ENCODE data around the gene KYNU. TPM values are rescaled to one million over a fixed set of nuclear protein-coding genes. Genes with fewer than 3 reads are reported as not detected.
"Not testable (repeated sequence)": the region's sequence is repeated elsewhere in the genome, so short reads cannot be mapped to it uniquely, and the experiment has no call there.

The KYNU gene
- total and polyA plus RNA-seq, 2 experiments from 2014 or later, result not detected

GRCh38 chr2:143087033-143087432, 209.6 kb downstream of the KYNU start:
- Histone ChIP-seq H4K20me1 (ENCODE audit: insufficient read depth) (no peaks in the 10 kb centered on the region), H3K27ac (no peak overlapping the region), H3K9me3 (ENCODE audit: low read depth) (no peaks in the 10 kb centered on the region), H2AFZ (no peak overlapping the region), H3K4me2 (ENCODE audit: unreplicated experiment) (no peak overlapping the region), H3K79me2 (ENCODE audit: insufficient read depth) (no peaks in the 10 kb centered on the region), H3K4me1 (ENCODE audit: insufficient read depth) (peaks cover 5% of the 10 kb centered on the region; the same call in 1 of the 2 replicates), H3F3A (ENCODE audit: insufficient read depth) (0 out of 2 replicates have a peak, but pooled peaks cover 9% of the 10 kb centered on the region), H3K27me3 (replicated peaks; ENCODE audit: insufficient read depth) (no peaks in the 10 kb centered on the region), H3K9ac (no peak overlapping the region), H3K36me3 (ENCODE audit: low read depth) (no peaks in the 10 kb centered on the region), H3K9me2 (ENCODE audit: insufficient read depth) (no peaks in the 10 kb centered on the region), H3K4me3 (no peak overlapping the region)
- DNase-seq, result no peak
- 52 to 54% methylated on average over 1 of the region's 1 CpG for WGBS, 2 experiments (ENCODE audit: low coverage in 1 of 2, low lambda C conversion rate in 2 of 2, missing lambda C conversion rate in 2 of 2)
- TF ChIP-seq EZH2phosphoT487 (IDR thresholded peaks at IDR 0.05; ENCODE audit: insufficient read depth, low read depth), result no peak
- no peak for TF ChIP-seq EZH2 (IDR thresholded peaks at IDR 0.05; ENCODE audit: insufficient read depth, poor library complexity, severe bottlenecking)
- in situ Hi-C loops (cut with MboI), result no loop called here

- Histone ChIP-seq H3K9me3 (ENCODE audit: low read depth) (no peaks in the 10 kb centered on the region), H3K27me3 (replicated peaks; ENCODE audit: insufficient read depth) (no peaks in the 10 kb centered on the region), H3K4me1 (ENCODE audit: insufficient read depth) (peaks cover 5% of the 10 kb centered on the region; the same call in 1 of the 2 replicates), H3K9ac (no peak overlapping the region), H3K79me2 (ENCODE audit: insufficient read depth) (no peaks in the 10 kb centered on the region), H4K20me1 (ENCODE audit: insufficient read depth) (no peaks in the 10 kb centered on the region), H3F3A (ENCODE audit: insufficient read depth) (0 out of 2 replicates have a peak, but pooled peaks cover 9% of the 10 kb centered on the region), H3K4me3 (no peak overlapping the region), H3K27ac (no peak overlapping the region), H2AFZ (no peak overlapping the region), H3K9me2 (ENCODE audit: insufficient read depth) (no peaks in the 10 kb centered on the region), H3K36me3 (ENCODE audit: low read depth) (no peaks in the 10 kb centered on the region), H3K4me2 (ENCODE audit: unreplicated experiment) (no peak overlapping the region)
- WGBS, 2 experiments (ENCODE audit: low coverage in 1 of 2, low lambda C conversion rate in 2 of 2, missing lambda C conversion rate in 2 of 2), result 44 to 55% methylated on average over 4 of the region's 4 CpGs
- in situ Hi-C loops (cut with MboI), result no loop called here
- no peak for DNase-seq
- TF ChIP-seq EZH2 (IDR thresholded peaks at IDR 0.05; ENCODE audit: insufficient read depth, poor library complexity, severe bottlenecking) (no peak), EZH2phosphoT487 (IDR thresholded peaks at IDR 0.05; ENCODE audit: insufficient read depth, low read depth) (no peak)
Observed at GRCh38 chr2:143088388-143088787, 210.9 kb downstream of the KYNU start.

- in situ Hi-C loops (cut with MboI); H3K4me1 ChIP-seq (ENCODE audit: insufficient read depth): not testable (repeated sequence)
- WGBS, 2 experiments (ENCODE audit: low coverage in 1 of 2, low lambda C conversion rate in 2 of 2, missing lambda C conversion rate in 2 of 2), result 77 to 98% methylated on average over 9 to 12 of the region's 12 CpGs
Observed at GRCh38 chr2:143089520-143089919, 212.1 kb downstream of the KYNU start.

More at GRCh38 chr2:143089520-143089919, 212.1 kb downstream of the KYNU start:
- H3K4me2 ChIP-seq (ENCODE audit: unreplicated experiment); H2AFZ ChIP-seq; H3F3A ChIP-seq (ENCODE audit: insufficient read depth); H3K79me2 ChIP-seq (ENCODE audit: insufficient read depth); H3K9ac ChIP-seq; H4K20me1 ChIP-seq (ENCODE audit: insufficient read depth); H3K27ac ChIP-seq; H3K9me3 ChIP-seq (ENCODE audit: low read depth); H3K9me2 ChIP-seq (ENCODE audit: insufficient read depth); H3K36me3 ChIP-seq (ENCODE audit: low read depth); H3K27me3 ChIP-seq (replicated peaks; ENCODE audit: insufficient read depth); DNase-seq; H3K4me3 ChIP-seq: not testable (repeated sequence)

Small RNAs within 50 kb of the gene (small RNA-seq; reads per million reads assigned to genes)
- gene MTND4LP12 (ENCODE audit: low read depth, low replicate concordance), result not detected
